Coronary artery (tissue), 2 donors: ENCODE measurements around the gene ENPP7.

ENCODE experiments used
- DNase-seq: peaks from one replicate; pipeline ENCODE4 v3.0.0-alpha.2; 2017; ENCODE audit warnings: low spot score
- H3K27ac ChIP-seq, 2 donors: fragments of 200-600 bp; sonication (generic); one replicate each; pipeline ENCODE4 v1.5.1; 2016 to 2019
- H3K4me3 ChIP-seq: fragments of 200-600 bp; sonication (generic); 2 replicates; pipeline ENCODE4 v1.5.1; 2016; ENCODE audit warnings: mild to moderate bottlenecking, moderate library complexity
- TF ChIP-seq, protein P1 (sequence below): fragments of 200-600 bp; sonication (generic); IDR thresholded peaks from one replicate; pipeline ENCODE4 v1.5.1; 2019; ENCODE audit warnings: antibody characterized with exemption

Gene ENPP7

DNA sequence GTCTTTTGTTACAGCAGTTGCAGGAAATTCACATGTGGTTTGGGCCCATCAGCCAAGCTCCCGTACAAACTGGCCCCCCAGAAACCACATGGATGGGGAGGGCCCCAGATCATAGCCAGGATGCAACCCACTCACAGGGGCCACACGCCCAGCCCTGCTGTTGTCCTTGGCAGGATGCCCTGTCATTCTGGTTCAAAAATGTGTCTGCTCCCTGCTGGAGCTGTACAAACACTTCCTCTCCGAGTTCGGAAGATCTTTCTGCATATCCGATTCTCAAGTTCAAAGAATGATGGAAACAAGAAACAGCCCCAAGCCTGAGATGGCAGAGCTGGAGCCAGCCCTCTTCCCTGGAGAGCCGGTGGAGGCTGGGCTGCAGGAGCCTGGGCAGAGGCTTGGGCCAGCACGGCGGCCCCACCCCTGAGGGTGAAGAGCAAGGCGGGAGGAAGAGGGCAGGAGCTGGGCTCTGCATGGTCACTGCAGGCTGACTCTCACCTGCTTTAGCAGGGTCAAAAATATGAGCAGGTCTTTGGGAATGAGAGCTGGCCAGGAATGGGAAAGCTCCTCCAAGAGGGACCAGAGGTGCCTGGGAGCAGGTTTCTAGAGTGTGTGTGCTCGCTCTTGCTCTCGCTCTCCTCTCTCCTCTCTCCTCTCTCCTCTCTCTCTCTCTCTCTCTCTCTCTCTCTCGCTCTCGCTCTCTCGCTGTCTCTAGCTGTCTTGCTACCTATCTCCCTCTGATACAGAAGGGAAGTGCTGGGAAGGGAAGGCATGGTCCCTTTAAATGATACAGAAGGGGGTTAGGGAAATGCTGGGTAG is 34.7 kb upstream of the ENPP7 start:
- TF ChIP-seq, protein P1, sequence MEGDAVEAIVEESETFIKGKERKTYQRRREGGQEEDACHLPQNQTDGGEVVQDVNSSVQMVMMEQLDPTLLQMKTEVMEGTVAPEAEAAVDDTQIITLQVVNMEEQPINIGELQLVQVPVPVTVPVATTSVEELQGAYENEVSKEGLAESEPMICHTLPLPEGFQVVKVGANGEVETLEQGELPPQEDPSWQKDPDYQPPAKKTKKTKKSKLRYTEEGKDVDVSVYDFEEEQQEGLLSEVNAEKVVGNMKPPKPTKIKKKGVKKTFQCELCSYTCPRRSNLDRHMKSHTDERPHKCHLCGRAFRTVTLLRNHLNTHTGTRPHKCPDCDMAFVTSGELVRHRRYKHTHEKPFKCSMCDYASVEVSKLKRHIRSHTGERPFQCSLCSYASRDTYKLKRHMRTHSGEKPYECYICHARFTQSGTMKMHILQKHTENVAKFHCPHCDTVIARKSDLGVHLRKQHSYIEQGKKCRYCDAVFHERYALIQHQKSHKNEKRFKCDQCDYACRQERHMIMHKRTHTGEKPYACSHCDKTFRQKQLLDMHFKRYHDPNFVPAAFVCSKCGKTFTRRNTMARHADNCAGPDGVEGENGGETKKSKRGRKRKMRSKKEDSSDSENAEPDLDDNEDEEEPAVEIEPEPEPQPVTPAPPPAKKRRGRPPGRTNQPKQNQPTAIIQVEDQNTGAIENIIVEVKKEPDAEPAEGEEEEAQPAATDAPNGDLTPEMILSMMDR = no peak
- Histone ChIP-seq H3K27ac (no peak overlapping the region), H3K4me3 (no peak overlapping the region)
- DNase-seq = no peak

DNA sequence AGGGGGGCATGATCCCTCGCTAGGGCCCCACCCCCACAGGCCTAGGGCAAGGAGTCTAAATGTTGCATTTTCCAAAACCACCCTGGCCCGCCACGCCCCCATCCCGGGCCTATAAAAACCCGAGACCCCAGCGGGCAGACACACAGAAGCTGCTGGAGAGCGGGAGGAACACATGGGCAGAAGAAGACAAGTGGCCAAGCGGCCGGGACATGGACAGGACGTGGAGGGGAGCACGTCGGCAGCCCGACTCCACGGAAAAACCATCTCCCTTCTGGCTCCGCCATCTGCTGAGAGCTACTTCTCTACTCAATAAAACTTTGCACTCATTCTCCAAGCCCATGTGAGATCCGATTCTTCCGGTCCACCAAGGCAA is 34.1 kb upstream of the ENPP7 start:
- no peak overlapping the region for H3K27ac ChIP-seq
- no peak overlapping the region for H3K4me3 ChIP-seq
- DNase-seq = no peak
- TF ChIP-seq, protein P1 = no peak

DNA sequence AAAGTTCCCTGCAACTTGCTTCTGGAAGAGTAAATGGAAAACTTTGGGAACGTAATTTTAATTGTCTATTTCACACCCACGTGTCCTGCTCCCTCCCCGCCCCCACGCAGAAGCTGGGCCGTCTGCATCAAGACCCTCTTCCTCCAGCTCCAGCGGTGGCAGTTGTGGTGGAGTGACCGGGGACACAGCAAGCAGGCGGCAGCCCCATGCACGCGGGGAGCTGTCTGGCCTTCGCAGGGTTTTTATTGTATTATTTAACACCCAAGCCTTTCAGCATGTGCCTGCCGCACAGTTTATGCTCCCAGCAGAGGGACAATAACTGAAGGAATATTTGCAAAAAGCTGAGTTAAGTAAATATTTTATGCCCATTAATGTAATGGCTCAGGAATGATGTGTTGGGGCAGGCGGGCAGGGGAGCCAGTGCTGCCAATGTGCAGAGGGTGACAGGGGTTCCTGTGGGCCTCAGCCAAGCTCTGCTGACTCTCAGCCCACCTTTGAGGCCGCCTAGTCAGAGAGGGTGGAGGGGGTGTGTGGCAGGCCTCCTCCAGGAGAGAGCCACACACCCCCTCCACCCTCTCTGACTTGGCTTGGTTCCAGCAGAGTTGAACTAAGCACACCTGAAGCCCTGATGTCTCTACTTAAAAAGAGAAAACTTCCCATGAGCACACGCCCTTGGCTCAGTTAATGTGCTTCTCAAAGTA is 32.4 kb upstream of the ENPP7 start:
- TF ChIP-seq, protein P1 = no peak
- no peak for DNase-seq
- Histone ChIP-seq H3K4me3 (no peak overlapping the region), H3K27ac (no peak overlapping the region)

DNA sequence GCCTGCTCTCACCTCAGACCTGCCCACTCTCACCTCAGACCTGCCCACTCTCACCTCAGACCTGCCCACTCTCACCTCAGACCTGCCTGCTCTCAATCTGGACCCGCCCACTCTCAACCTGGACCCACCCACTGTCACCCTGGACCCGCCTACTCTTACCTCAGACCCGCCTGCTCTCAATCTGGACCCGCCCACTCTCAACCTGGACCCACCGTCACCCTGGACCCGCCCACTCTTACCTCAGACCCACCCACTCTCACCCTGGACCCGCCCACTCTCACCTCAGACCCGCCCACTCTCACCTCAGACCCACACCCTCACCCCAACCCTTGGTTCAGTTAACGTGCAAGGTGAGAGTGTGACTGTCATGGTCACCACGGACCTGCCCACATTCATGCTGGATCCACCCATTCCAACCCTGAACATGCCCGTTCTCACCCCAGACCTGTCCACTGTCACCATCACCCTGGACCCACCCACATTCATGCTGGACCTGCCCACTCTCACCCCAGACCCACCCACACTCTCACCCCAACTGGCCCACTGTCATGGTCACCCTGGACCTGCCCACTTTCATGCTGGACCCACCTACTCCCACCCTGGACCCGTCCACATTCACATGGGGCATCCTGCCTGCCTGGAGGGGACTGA is 31.2 kb upstream of the ENPP7 start:
- no peak for DNase-seq
- Histone ChIP-seq H3K27ac (no peak overlapping the region), H3K4me3 (no peak overlapping the region)
- TF ChIP-seq, protein P1 = no peak

DNA sequence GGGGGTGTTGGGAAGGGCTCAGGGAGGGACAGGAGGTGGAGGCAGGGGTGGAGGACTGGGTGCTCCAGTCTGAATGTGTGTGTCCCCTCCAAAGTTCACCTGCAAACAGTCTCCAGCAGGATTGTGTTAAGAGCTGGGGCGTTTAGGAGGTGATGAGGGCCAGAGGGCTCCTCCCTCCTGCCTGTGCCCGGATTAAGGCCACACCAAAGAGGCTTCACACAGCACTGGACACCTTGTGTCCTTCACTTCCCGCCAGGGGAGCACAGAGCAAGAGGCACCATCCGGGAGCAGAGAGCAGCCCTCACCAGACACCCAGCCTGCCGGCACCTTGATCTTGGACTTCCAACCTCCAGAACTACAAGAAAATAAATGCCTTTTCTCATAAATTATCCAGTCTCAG is 30.2 kb upstream of the ENPP7 start:
- no peak overlapping the region for H3K27ac ChIP-seq
- DNase-seq = no peak
- no peak overlapping the region for H3K4me3 ChIP-seq
- TF ChIP-seq, protein P1 = no peak

DNA sequence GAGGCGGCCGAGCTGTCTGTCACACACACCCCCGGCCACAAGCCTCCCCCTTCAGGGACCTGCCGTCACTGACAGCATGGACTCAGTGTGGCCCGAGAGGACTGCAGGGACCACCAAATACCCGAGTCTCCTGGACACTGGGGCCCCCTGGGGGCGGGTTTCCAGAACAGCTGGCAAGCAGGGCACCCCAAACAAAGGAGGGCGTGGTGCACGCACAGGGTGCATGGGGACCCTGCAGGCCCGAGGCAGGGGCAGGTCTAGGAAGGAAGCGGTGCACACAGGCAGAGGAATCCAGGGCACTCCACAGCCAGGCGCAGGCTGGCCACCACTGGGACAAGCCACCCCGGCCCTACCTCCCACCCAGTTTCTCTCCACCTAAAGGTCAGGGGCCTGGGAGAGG is 28.7 kb upstream of the ENPP7 start:
- TF ChIP-seq, protein P1 = no peak
- no peak for DNase-seq
- Histone ChIP-seq H3K4me3 (no peak overlapping the region), H3K27ac (no peak overlapping the region)
